Naive B cell (primary cell): ENCODE results near the gene PPOX. TPM values are rescaled to one million over a fixed set of nuclear protein-coding genes. Genes with fewer than 3 reads are reported as not detected.

Source experiments
- ATAC-seq, 2 donors: fragments of 150-1000 bp; cut with Tn5 transposase; 2 replicates each; pipeline ENCODE4 v1.10.0; 2021; ENCODE audit warnings: low read depth in 2 of 2, mild to moderate bottlenecking in 2 of 2, moderate library complexity in 2 of 2
- DNase-seq: peaks from one replicate; pipeline ENCODE4 v3.0.0; 2022
- H3K27ac Mint-ChIP-seq, 6 donors: one replicate each; pipeline ENCODE4 v1.8.0; 2020 to 2022; ENCODE audit warnings: mild to moderate bottlenecking in 6 of 6, mixed read lengths in 6 of 6, moderate library complexity in 5 of 6, inconsistent platforms in 2 of 6
- H3K27me3 Mint-ChIP-seq, 3 donors: one replicate each; pipeline ENCODE4 v1.8.0; 2021 to 2022; ENCODE audit warnings: mixed read lengths in 3 of 3, mild to moderate bottlenecking in 1 of 3
- H3K36me3 Mint-ChIP-seq, 2 donors: one replicate each; pipeline ENCODE4 v1.8.0; 2020 to 2022; ENCODE audit warnings: mixed read lengths in 2 of 2, inconsistent platforms in 1 of 2, mild to moderate bottlenecking in 1 of 2
- H3K4me1 Mint-ChIP-seq, 3 donors: one replicate each; pipeline ENCODE4 v1.8.0; 2020 to 2022; ENCODE audit warnings: mixed read lengths in 3 of 3, inconsistent platforms in 1 of 3, mild to moderate bottlenecking in 1 of 3, moderate library complexity in 1 of 3
- H3K4me3 Mint-ChIP-seq, 8 donors: one replicate each; pipeline ENCODE4 v1.8.0; 2020 to 2022; ENCODE audit warnings: mild to moderate bottlenecking in 8 of 8, mixed read lengths in 8 of 8, moderate library complexity in 8 of 8, inconsistent platforms in 2 of 8
- H3K9me3 Mint-ChIP-seq, 7 donors: one replicate each; pipeline ENCODE4 v1.8.0; 2020 to 2022; ENCODE audit warnings: mixed read lengths in 7 of 7, mild to moderate bottlenecking in 5 of 7, inconsistent platforms in 2 of 7, moderate library complexity in 1 of 7
- polyA plus RNA-seq, 6 donors: library from polyadenylated mRNA; unstranded; fragments of 300-500 nt; fragmentation: Illumina TruSeq; gene quantifications; one replicate each; pipeline ENCODE4 v1.2.3, GENCODE V29; 2021; ENCODE audit warnings: low read depth in 6 of 6

Gene PPOX
- polyA plus RNA-seq, 6 donors from 2014 or later: 12.7 to 20.3 (median 14.0) TPM

DNA sequence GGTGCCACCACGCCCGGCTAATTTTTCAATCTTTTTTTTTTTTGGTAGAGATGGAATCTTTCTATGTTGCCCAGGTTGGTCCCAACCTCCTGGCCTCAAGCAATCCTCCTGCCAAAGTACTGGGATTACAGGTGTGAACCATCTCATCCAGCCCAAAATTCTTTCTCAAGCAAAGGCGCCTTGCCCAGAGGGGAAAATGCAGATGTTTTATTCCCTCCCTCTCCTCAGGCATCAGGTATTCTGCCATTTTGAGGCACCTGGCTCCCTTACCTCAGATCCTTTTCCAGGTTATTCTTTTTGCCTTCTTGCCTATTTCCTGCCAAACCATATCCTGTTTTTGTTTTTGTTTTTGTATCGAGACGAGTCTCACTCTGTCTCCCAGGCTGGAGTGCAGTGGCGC is 22.2 kb downstream of the PPOX start:
- DNase-seq (no peak), ATAC-seq (no peak)
- peak overlapping the region; percentile 23 to 91 (median 76) for H3K27ac Mint-ChIP-seq
- H3K9me3 Mint-ChIP-seq: no peaks in the 10 kb centered on the region
- peak overlapping the region in 1 of 8 donors; percentile 42 for H3K4me3 Mint-ChIP-seq
- H3K36me3 Mint-ChIP-seq: no peaks in the 10 kb centered on the region
- H3K27me3 Mint-ChIP-seq: no peaks in the 10 kb centered on the region
- peaks cover 58 to 82% (median 74%) of the 10 kb centered on the region in 3 donors for H3K4me1 Mint-ChIP-seq

DNA sequence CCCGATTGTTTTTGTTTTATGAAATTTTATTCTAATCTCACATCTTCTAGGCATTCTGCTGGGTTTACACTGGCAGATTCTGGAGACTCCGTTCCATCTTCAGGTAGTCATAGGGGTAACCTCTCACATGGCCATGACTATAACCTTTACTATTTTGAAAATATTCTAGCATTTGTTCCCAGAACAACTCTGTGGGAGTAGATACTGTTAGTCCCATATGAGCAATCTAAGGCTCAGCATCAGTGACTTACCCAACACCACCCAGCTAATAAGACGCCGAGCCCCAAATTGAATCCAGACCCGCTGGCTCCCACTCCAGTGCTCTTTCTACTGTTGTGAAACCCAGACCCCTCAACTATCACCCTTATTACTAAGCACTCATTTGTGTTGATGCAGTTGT is 22.8 kb downstream of the PPOX start:
- Mint-ChIP-seq H3K4me1 (peaks cover 52 to 75% (median 72%) of the 10 kb centered on the region in 3 donors), H3K27ac (peak overlapping the region in 5 of 6 donors; percentile 23 to 90 (median 34)), H3K36me3 (no peaks in the 10 kb centered on the region), H3K4me3 (peak overlapping the region in 1 of 8 donors; percentile 32), H3K27me3 (no peaks in the 10 kb centered on the region), H3K9me3 (no peaks in the 10 kb centered on the region)
- no peak for DNase-seq
- ATAC-seq: no peak

DNA sequence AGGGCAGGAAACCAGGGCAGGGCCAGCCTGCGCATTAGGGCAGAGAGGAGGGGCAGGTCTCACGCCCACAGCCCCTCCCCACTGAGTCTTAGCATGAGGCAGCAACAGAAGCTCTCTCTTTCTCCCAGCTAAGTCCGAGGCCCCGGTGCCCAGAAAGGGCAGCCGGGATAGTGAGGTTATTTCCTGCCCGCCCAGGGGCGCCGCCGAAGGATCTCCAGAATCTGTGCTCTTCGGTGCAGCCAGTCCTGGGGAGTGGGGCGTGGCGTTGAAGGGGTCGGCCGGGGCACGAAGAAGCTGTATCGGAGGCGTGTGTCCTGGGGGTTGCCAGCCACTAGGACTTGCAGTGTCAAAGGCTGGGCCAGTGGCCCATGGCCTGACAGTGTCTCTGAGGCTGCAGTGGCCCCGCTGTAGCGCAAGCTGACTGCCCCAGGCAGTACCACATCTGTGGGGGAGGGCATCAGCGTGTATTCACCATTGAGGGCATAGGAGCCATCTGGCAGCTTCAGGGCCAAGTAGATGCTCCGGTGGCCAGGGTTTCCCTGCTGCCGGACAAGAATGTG is 24.8 kb downstream of the PPOX start:
- H3K27ac Mint-ChIP-seq: peak overlapping the region in 1 of 6 donors; percentile 30
- no peaks in the 10 kb centered on the region for H3K9me3 Mint-ChIP-seq
- no peaks in the 10 kb centered on the region for H3K27me3 Mint-ChIP-seq
- H3K4me3 Mint-ChIP-seq: no peak overlapping the region
- ATAC-seq (no peak), DNase-seq (no peak)
- peaks cover 51 to 74% (median 71%) of the 10 kb centered on the region in 3 donors for H3K4me1 Mint-ChIP-seq
- H3K36me3 Mint-ChIP-seq: no peaks in the 10 kb centered on the region

DNA sequence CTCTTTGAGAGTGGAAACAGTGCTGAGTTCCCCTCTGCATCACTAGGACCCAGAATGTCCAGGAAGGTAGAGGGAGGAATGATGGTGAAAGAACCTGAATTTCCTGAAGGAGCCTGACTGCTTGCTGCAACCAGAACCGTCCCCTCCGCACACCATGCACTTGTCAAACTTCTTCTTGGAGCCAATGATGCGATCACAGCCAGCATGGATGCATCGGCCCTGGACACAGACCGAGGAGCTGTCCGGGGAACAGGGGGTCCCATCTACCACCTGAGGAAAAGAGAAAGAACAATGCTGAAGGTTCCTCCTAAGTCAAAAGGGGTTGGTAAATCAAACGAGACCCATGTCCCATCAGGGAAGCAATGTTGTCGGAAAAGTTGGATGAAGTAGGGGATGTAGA is 25.7 kb downstream of the PPOX start:
- Mint-ChIP-seq H3K36me3 (no peaks in the 10 kb centered on the region), H3K4me3 (peak overlapping the region in 3 of 8 donors; percentile 39 to 78 (median 62)), H3K27ac (peak overlapping the region in 1 of 6 donors; percentile 56), H3K9me3 (no peaks in the 10 kb centered on the region), H3K27me3 (no peaks in the 10 kb centered on the region), H3K4me1 (peaks cover 46 to 69% (median 65%) of the 10 kb centered on the region in 3 donors)
- ATAC-seq (no peak), DNase-seq (no peak)

DNA sequence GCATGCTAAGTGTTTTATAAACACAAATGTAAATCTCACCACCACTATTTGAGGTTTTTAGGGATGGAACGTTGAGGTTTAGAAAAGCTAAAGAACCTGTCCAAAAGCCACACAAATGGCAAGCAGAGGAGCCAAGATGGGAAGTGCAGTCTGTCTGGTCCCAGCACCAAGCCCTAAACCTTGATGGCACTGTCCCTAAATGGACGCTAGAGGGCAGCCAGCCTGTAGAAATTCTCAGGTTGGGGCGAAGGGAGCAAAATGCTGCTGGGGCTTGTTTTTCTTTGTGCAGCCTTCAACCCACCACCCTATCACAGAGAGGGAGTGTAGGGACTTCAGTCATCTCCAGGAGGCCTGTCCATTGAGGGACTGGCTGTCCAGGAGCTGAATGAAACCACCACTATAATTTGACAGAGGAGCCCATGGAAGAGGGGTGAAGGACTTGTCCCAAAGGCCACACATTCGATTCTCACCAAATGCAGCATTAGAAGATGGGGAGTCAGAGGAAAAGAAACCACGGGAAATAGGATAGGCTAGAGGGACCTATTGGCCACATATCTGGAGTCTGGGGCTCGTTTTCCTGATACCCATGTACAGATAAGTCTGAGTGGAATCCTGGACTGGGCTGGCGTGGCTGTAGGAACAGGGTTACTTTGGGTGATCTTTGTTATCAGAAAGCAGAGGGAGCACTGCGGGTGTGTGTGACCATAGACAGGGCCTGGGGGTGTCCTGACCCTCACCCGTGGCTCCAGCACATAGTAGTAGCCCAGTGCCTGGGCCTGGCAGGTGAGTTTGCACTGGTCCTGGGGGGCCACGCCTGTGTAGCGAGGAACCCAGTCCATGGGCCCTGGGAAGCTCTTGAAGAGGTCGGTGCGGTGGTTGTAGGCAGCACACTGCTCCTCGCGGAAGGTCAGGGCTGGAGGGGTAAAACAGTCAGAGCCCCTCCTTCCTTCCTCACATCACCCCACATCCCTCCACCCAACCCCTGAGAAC is 26.5 kb downstream of the PPOX start:
- ATAC-seq (peak; percentile 83 to 84), DNase-seq (peak; percentile 69)
- Mint-ChIP-seq H3K36me3 (no peaks in the 10 kb centered on the region), H3K4me3 (peak overlapping the region in 7 of 8 donors; percentile 24 to 87 (median 59)), H3K4me1 (peaks cover 41 to 65% (median 57%) of the 10 kb centered on the region in 3 donors), H3K27ac (peak overlapping the region in 3 of 6 donors; percentile 20 to 96 (median 93)), H3K27me3 (no peaks in the 10 kb centered on the region), H3K9me3 (no peaks in the 10 kb centered on the region)

DNA sequence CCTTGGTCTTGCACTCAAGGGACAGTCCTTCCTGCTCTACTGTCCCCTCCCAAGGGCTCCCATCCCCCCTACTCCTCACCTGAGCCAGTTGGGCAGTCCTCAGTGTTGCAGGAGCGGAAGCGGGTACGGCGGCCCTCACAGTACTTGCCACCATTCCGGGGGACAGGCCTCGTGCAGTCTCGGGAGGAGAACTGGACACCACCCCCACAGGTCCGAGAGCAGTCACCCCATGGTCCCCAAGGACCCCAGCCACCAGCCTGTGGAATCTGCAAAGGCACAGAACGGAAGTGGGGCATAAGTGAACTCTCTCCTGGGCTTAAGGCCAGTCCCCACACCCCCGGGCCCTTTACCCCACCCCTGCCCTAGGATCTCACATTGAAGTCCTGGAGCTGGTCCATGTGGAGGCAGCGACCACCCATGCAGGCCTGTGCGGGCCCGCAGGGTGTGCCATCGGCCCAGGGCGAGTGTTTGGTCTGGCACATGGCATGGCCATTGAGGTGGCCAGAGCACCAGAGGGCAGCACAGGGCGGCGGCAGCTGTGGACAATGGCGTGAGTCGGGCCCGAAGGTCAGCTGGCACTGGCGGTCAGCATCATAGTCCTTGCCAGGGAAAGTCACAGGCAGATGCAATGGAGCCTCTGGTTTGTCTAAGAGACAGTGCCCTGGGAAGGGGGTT is 27.5 kb downstream of the PPOX start:
- Mint-ChIP-seq H3K4me3 (peak overlapping the region in 1 of 8 donors; percentile 59), H3K4me1 (peaks cover 37 to 57% (median 50%) of the 10 kb centered on the region in 3 donors), H3K27me3 (peaks cover 0 to 2% (median 0%) of the 10 kb centered on the region in 3 donors), H3K9me3 (no peaks in the 10 kb centered on the region), H3K36me3 (no peaks in the 10 kb centered on the region), H3K27ac (peak overlapping the region in 3 of 6 donors; percentile 15 to 72 (median 20))
- DNase-seq (no peak), ATAC-seq (no peak)

DNA sequence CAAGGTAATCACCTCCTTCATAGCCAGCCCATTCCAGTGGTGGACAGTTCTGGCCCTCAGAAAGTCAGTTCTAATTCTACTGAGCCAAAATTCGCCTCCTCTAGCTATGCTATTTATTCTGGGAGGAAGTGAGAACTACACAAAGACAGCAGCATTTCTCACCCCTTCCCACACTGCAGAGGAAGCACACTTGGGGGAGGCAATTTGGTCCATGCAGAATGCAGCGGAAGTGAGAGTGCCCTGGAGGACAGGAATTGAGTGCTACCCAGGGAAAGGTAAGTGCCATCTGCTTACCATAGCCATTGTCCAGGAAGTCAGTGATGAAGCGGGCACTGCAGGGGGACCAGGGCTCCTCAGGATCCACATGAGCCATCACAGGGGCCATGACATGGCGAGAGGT is 28.9 kb downstream of the PPOX start:
- Mint-ChIP-seq H3K4me3 (peak overlapping the region in 6 of 8 donors; percentile 21 to 90 (median 80)), H3K4me1 (peaks cover 34 to 48% (median 42%) of the 10 kb centered on the region in 3 donors), H3K9me3 (no peaks in the 10 kb centered on the region), H3K27me3 (peaks cover 0 to 8% (median 0%) of the 10 kb centered on the region in 3 donors), H3K27ac (peak overlapping the region; percentile 9 to 93 (median 64)), H3K36me3 (no peaks in the 10 kb centered on the region)
- DNase-seq: peak; percentile 41
- peak; percentile 78 to 79 for ATAC-seq

DNA sequence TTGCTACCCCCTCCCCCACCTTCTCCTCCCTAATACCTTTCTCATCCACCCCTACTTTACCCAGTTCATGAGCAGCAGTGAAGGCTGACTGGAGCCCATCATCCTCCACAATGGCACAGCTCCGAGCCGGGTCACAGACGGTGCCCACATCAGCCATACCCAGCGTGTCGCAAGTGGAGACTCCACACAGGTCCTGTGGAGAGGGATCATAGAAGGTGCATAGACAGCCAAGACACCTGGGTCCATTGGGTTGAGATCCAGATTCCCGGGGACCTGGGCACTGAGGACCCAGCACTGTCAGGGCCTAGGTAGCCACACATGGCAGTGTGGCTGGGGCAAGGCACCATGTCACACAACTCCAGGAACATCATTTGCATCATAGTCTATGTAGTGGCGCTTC is 29.9 kb downstream of the PPOX start:
- peaks cover 39 to 46% (median 46%) of the 10 kb centered on the region in 3 donors for H3K4me1 Mint-ChIP-seq
- no peak overlapping the region for H3K4me3 Mint-ChIP-seq
- H3K27me3 Mint-ChIP-seq: peaks cover 0 to 8% (median 0%) of the 10 kb centered on the region in 3 donors
- ATAC-seq: no peak
- H3K27ac Mint-ChIP-seq: peak overlapping the region in 3 of 6 donors; percentile 9 to 54 (median 47)
- no peaks in the 10 kb centered on the region for H3K9me3 Mint-ChIP-seq
- no peaks in the 10 kb centered on the region for H3K36me3 Mint-ChIP-seq
- DNase-seq: no peak

DNA sequence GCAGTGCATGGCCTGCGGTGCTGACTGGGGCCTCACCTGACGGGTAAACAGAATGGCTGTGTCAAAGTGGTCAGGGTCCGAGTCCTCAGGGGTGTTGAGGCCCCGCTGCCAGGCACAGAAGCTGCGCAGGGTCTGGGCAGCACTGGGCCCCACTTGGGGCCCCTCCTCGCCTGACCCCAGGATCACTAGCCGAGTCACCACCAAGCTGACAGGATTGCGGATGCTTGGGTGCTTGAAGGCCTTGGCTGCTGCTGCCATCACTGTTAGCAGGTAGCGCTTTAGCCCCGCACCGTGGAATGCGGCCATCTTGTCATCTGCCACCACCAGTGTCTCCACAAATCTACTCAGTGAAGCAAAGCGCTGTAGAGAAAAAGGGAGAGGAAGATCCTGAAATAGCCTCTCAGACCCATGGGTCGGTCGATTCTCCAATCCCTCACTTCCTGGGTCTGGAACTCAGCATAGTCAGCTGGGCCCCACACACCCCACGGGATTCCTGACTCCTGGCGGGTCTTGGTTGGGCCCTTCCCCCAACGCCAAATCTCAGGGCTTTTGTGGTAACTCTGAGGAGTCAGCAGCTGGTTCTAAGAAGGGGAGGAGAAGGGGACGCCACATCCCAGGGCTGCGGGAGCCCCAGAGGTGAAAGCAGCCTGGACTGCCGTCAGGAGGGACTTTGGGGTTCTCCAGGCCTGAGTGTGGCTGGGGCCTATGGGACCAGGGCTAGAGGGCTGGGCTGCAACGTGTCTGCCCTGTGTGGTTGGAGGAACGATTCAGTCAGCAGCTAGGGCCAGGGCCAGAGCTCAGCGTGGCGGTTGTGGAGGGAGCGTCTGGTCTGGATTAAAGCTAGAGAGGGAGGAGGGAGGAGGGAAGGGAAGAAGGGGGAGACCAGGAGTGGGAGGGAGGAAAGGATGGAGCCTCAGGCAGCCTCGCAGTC is 30.6 kb downstream of the PPOX start:
- H3K4me1 Mint-ChIP-seq: peaks cover 44 to 48% (median 44%) of the 10 kb centered on the region in 3 donors
- H3K4me3 Mint-ChIP-seq: no peak overlapping the region
- no peaks in the 10 kb centered on the region for H3K9me3 Mint-ChIP-seq
- DNase-seq: no peak
- no peak for ATAC-seq
- H3K36me3 Mint-ChIP-seq: no peaks in the 10 kb centered on the region
- peak overlapping the region in 2 of 6 donors; percentile 36 to 38 for H3K27ac Mint-ChIP-seq
- peaks cover 0 to 8% (median 0%) of the 10 kb centered on the region in 3 donors for H3K27me3 Mint-ChIP-seq

DNA sequence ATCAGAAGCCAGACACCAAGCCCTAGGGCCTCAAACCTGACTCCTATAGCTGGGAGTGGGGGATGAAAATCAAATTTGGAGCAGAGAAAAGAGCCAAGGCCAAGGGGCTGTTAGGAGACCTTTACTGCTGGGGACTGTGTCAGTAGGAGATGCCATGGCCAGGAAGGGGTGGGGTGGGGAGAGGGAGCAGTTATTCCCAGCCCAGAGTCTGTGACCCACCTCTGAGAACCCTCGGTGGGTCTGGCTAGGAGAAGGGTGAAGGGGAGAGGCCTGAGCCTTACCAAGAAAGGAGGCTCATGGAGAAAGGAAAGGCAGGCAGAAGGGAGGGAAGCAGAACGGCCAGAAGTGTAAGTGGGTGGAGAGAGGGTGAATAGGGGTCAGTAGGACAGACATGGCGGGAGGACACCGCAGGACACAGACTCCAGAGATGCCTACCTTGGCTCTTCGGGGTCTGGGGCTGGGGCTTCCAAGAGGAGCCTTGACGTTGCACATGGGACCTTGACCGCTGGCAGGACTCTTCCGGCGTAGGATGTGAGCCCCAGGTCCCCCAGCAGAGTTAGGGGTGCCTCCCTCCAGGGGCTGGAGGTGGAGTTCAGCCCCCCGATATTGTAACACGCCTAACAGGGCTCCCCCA is 31.5 kb downstream of the PPOX start:
- H3K27ac Mint-ChIP-seq: peak overlapping the region in 2 of 6 donors; percentile 19 to 36
- ATAC-seq (no peak), DNase-seq (no peak)
- peak overlapping the region in 1 of 8 donors; percentile 43 for H3K4me3 Mint-ChIP-seq
- peaks cover 0 to 8% (median 0%) of the 10 kb centered on the region in 3 donors for H3K27me3 Mint-ChIP-seq
- H3K9me3 Mint-ChIP-seq: no peaks in the 10 kb centered on the region
- H3K36me3 Mint-ChIP-seq: no peaks in the 10 kb centered on the region
- peaks cover 35 to 48% (median 39%) of the 10 kb centered on the region in 3 donors for H3K4me1 Mint-ChIP-seq

DNA sequence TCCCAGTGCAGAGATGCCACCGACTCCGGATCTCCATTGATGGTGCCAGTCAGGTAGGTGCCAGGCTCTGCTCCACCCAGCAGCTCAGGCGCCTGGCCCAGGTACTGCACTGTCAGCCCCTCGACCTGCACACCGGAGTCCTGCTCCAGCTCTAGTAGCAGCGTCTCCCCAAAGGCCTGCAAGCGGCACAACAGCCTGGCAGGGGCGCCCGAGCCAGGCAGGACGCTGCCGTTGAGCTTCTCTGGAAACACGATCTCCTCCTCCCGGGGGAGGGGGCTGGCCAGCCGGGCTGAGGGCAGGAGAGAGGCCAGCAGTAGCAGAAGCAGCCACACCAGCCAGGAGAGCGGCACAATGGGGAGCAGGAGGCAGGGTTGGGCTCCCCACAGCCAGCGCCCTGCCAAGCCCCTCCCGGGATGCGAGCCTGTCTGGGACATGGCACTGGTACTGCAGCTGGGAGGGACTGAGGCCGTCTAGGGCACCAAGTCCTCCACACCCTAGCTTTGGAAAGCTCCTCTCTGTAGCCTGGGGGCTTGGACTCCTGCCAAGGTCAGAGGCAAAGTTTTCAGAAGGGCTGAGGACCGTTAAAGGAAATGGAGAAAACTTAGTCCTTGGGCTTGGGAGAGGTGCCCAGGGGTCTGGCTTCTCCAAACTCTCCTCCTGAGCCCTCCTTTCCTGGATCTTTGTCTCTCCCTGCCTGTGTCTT is 32.1 kb downstream of the PPOX start:
- Mint-ChIP-seq H3K9me3 (no peaks in the 10 kb centered on the region), H3K27me3 (peaks cover 0 to 8% (median 0%) of the 10 kb centered on the region in 3 donors), H3K36me3 (no peaks in the 10 kb centered on the region), H3K4me1 (peaks cover 30 to 51% (median 35%) of the 10 kb centered on the region in 3 donors), H3K4me3 (peak overlapping the region in 1 of 8 donors; percentile 59), H3K27ac (no peak overlapping the region)
- DNase-seq: no peak
- ATAC-seq: no peak
